H9 (cell line): Measurements from ENCODE around the gene PHGDH. TPM values are rescaled to one million over a fixed set of nuclear protein-coding genes. Genes with fewer than 3 reads are reported as not detected.

Experiments used
- DNase-seq: peaks from one replicate; pipeline ENCODE4 v3.0.0-alpha.2; 2017
- H2AFZ ChIP-seq: one replicate; pipeline ENCODE4 v1.6.1; 2013; ENCODE audit warnings: mild to moderate bottlenecking, low read length, control low read depth, moderate library complexity
- H2AK5ac ChIP-seq: 2 replicates; pipeline ENCODE4 v1.6.1; 2013; ENCODE audit warnings: low read length, control low read depth, mixed read lengths; ENCODE audit not compliant: insufficient read length
- H2BK120ac ChIP-seq: one replicate; pipeline ENCODE4 v1.6.1; 2013; ENCODE audit warnings: low read depth, mild to moderate bottlenecking, low read length, control low read depth, inconsistent platforms; ENCODE audit not compliant: poor library complexity, severe bottlenecking
- H2BK12ac ChIP-seq: 2 replicates; pipeline ENCODE4 v1.6.1; 2013; ENCODE audit warnings: low read length, control low read depth, mixed read lengths, low read depth; ENCODE audit not compliant: insufficient read length
- H2BK15ac ChIP-seq: 2 replicates; pipeline ENCODE4 v1.6.1; 2013; ENCODE audit warnings: low read depth, low read length, control low read depth
- H2BK20ac ChIP-seq: one replicate; pipeline ENCODE4 v1.6.1; 2013; ENCODE audit warnings: low read depth, mild to moderate bottlenecking, low read length, control low read depth, inconsistent platforms; ENCODE audit not compliant: poor library complexity, severe bottlenecking
- H2BK5ac ChIP-seq: 2 replicates; pipeline ENCODE4 v1.6.1; 2013; ENCODE audit warnings: low read length, control low read depth, mixed read lengths; ENCODE audit not compliant: insufficient read length
- H3K14ac ChIP-seq: 2 replicates; pipeline ENCODE4 v1.6.1; 2013; ENCODE audit warnings: low read length, control low read depth; ENCODE audit not compliant: insufficient read depth
- H3K18ac ChIP-seq: 2 replicates; pipeline ENCODE4 v1.6.1; 2013; ENCODE audit warnings: low read depth, mild to moderate bottlenecking, mixed read lengths, low read length, control low read depth; ENCODE audit not compliant: insufficient read length
- H3K23ac ChIP-seq: 2 replicates; pipeline ENCODE4 v1.6.1; 2013; ENCODE audit warnings: low read length, control low read depth, mixed read lengths, low read depth; ENCODE audit not compliant: insufficient read length
- H3K23me2 ChIP-seq: 2 replicates; pipeline ENCODE4 v1.6.1; 2013; ENCODE audit warnings: low read depth, mild to moderate bottlenecking, mixed read lengths, low read length, control low read depth; ENCODE audit not compliant: insufficient read length, poor library complexity, severe bottlenecking
- H3K27ac ChIP-seq: 2 replicates; pipeline ENCODE4 v1.5.1; 2013; ENCODE audit warnings: low read length, control low read depth, mixed read lengths, low read depth; ENCODE audit not compliant: insufficient read length
- H3K27me3 ChIP-seq: 2 replicates; pipeline ENCODE4 v1.6.1; 2013; ENCODE audit warnings: low read length, control low read depth, inconsistent platforms; ENCODE audit not compliant: insufficient read depth
- H3K4ac ChIP-seq: 2 replicates; pipeline ENCODE4 v1.6.1; 2013; ENCODE audit warnings: low read depth, mild to moderate bottlenecking, control low read depth, inconsistent platforms, low read length, moderate library complexity
- H3K4me1 ChIP-seq: 2 replicates; pipeline ENCODE4 v1.6.1; 2013; ENCODE audit warnings: low read length, control low read depth, inconsistent platforms; ENCODE audit not compliant: insufficient read depth
- H3K4me2 ChIP-seq: 2 replicates; pipeline ENCODE4 v1.6.1; 2013; ENCODE audit warnings: low read length, control low read depth, mixed read lengths; ENCODE audit not compliant: insufficient read length, insufficient read depth
- H3K56ac ChIP-seq: 2 replicates; pipeline ENCODE4 v1.6.1; 2013; ENCODE audit warnings: low read depth, mild to moderate bottlenecking, mixed read lengths, low read length, control low read depth; ENCODE audit not compliant: insufficient read length
- H3K79me1 ChIP-seq: 2 replicates; pipeline ENCODE4 v1.6.1; 2013; ENCODE audit warnings: low read depth, mild to moderate bottlenecking, moderate library complexity, low read length, control low read depth, inconsistent platforms; ENCODE audit not compliant: insufficient read depth, poor library complexity, severe bottlenecking
- H3K79me2 ChIP-seq: 2 replicates; pipeline ENCODE4 v1.6.1; 2013; ENCODE audit warnings: low read length, control low read depth, inconsistent platforms; ENCODE audit not compliant: insufficient read depth
- H3K9ac ChIP-seq: 2 replicates; pipeline ENCODE4 v1.6.1; 2013; ENCODE audit warnings: low read length, control low read depth, mixed read lengths; ENCODE audit not compliant: insufficient read length; ENCODE audit errors: extremely low read depth
- H3K9me3 ChIP-seq: one replicate; pipeline ENCODE4 v1.6.1; 2013; ENCODE audit warnings: low read depth, low read length, inconsistent platforms; ENCODE audit not compliant: control insufficient read depth
- H3T11ph ChIP-seq: one replicate; pipeline ENCODE4 v1.6.1; 2013; ENCODE audit warnings: mild to moderate bottlenecking, low read length, control low read depth, inconsistent platforms
- H4K20me1 ChIP-seq: one replicate; pipeline ENCODE4 v1.6.1; 2013; ENCODE audit not compliant: control insufficient read depth, insufficient read length, insufficient read depth
- H4K5ac ChIP-seq: 2 replicates; pipeline ENCODE4 v1.6.1; 2013; ENCODE audit warnings: low read depth, mild to moderate bottlenecking, mixed read lengths, low read length, control low read depth; ENCODE audit not compliant: insufficient read length
- H4K8ac ChIP-seq: replicated peaks from 2 replicates; pipeline ENCODE4 v1.6.1; 2013; ENCODE audit warnings: low read length, control low read depth, mixed read lengths, low read depth; ENCODE audit not compliant: insufficient read length
- H4K91ac ChIP-seq: 2 replicates; pipeline ENCODE4 v1.6.1; 2013; ENCODE audit warnings: low read depth, mild to moderate bottlenecking, moderate library complexity, mixed read lengths, low read length, control low read depth; ENCODE audit not compliant: insufficient read length
- H3K27ac Mint-ChIP-seq, 3 experiments: 2 replicates in 2 of 3; 3 replicates in 1 of 3; pipeline ENCODE4 v1.8.0; 2020 to 2021; ENCODE audit warnings: mixed read lengths in 3 of 3, mild to moderate bottlenecking in 1 of 3, moderate library complexity in 1 of 3
- H3K27me3 Mint-ChIP-seq: 2 replicates; pipeline ENCODE4 v1.8.0; 2021; ENCODE audit warnings: low read depth, mild to moderate bottlenecking, moderate library complexity, mixed read lengths
- H3K36me3 Mint-ChIP-seq, 3 experiments: 2 replicates in 2 of 3; 3 replicates in 1 of 3; pipeline ENCODE4 v1.8.0; 2020 to 2021; ENCODE audit warnings: low read depth in 3 of 3, mixed read lengths in 3 of 3; ENCODE audit not compliant: insufficient read depth in 1 of 3
- H3K4me1 Mint-ChIP-seq, 2 experiments: 2 replicates each; pipeline ENCODE4 v1.8.0; 2020; ENCODE audit warnings: mixed read lengths in 2 of 2
- H3K4me3 Mint-ChIP-seq, 2 experiments: 2 replicates in 1 of 2; 3 replicates in 1 of 2; pipeline ENCODE4 v1.8.0; 2020 to 2021; ENCODE audit warnings: mild to moderate bottlenecking in 2 of 2, mixed read lengths in 2 of 2, moderate library complexity in 1 of 2
- H3K9me3 Mint-ChIP-seq, 2 experiments: 2 replicates in 1 of 2; 3 replicates in 1 of 2; pipeline ENCODE4 v1.8.0; 2020; ENCODE audit warnings: mild to moderate bottlenecking in 2 of 2, mixed read lengths in 2 of 2, moderate library complexity in 1 of 2
- CTCF ChIP-seq: fragments of 200-600 bp; sonication (generic); conservative IDR thresholded peaks from 3 replicates; pipeline ENCODE4 v1.8.0; 2021; ENCODE audit warnings: antibody characterized with exemption, mild to moderate bottlenecking
- WGBS: extraction: QIAGEN DNeasy Blood & Tissue Kit; methylation state at CpG from one replicate; pipeline ENCODE4 v1.1.7; 2013; ENCODE audit warnings: missing lambda C conversion rate, low lambda C conversion rate, mixed read lengths; ENCODE audit not compliant: insufficient read length; ENCODE audit errors: extremely low coverage; 5-methylcytosine and 5-hydroxymethylcytosine counted together
- total RNA-seq: library from RNA; stranded (reverse); gene quantifications from 2 replicates; pipeline ENCODE4 v1.2.1, GENCODE V29; 2021

Gene PHGDH
- total RNA-seq, 1 experiment from 2014 or later, result 458 TPM

GRCh38 chr1:119675349-119676345 lies 36.1 kb upstream of the PHGDH start:
- Histone ChIP-seq H3K79me2 (no peaks in the 10 kb centered on the region), H3K4me2 (peak overlapping the region; percentile 7), H3K79me1 (no peaks in the 10 kb centered on the region), H4K91ac (no peak overlapping the region), H3K56ac (no peak overlapping the region), H3K27me3 (no peaks in the 10 kb centered on the region), H4K5ac (no peak overlapping the region), H3K4me1 (peaks cover 15% of the 10 kb centered on the region), H4K20me1 (no peaks in the 10 kb centered on the region), H3K4ac (no peak overlapping the region), H3K23ac (no peak overlapping the region), H2AK5ac (no peak overlapping the region), H3K9ac (no peak overlapping the region), H3K27ac (no peak overlapping the region), H2BK15ac (no peak overlapping the region), H4K8ac (no peak overlapping the region), H3K23me2 (no peaks in the 10 kb centered on the region), H3K14ac (no peak overlapping the region), H3K18ac (no peak overlapping the region), H2BK120ac (no peak overlapping the region), H2BK5ac (no peak overlapping the region), H3K9me3 (no peaks in the 10 kb centered on the region), H2AFZ (no peak overlapping the region), H2BK20ac (no peak overlapping the region), H2BK12ac (no peak overlapping the region), H3T11ph (no peak overlapping the region)
- H3K9me3 Mint-ChIP-seq, result no peaks in the 10 kb centered on the region; a peak in 1 of 5 replicates
- H3K27ac Mint-ChIP-seq, result peak overlapping the region; percentile 49 to 88 (median 75); a peak in 5 of 7 replicates
- no peaks in the 10 kb centered on the region for H3K27me3 Mint-ChIP-seq
- peak overlapping the region; percentile 68 to 74 for H3K4me3 Mint-ChIP-seq
- H3K4me1 Mint-ChIP-seq, result peaks cover 47 to 48% of the 10 kb centered on the region in 2 experiments
- no peaks in the 10 kb centered on the region for H3K36me3 Mint-ChIP-seq
- peak; percentile 90 for DNase-seq
- peak; percentile 96 for TF ChIP-seq CTCF
- no CpG with 5 or more reads among the region's 16 CpGs for WGBS
